Gastrocnemius medialis (tissue), 4 donors: ENCODE data around the gene LRRC8D. TPM values are rescaled to one million over a fixed set of nuclear protein-coding genes. Genes with fewer than 3 reads are reported as not detected.

ENCODE experiments used
- ATAC-seq, 2 donors: fragments of 150-250 bp; one replicate each; pipeline ENCODE4 v1.9.1; 2016
- DNase-seq, 2 donors: peaks; one replicate each; pipeline ENCODE4 v3.0.0-alpha.2; 2019
- H3K27ac ChIP-seq, 4 donors: fragments of 200-600 bp; sonication (generic); 1 replicate in 1 of 4; 2 replicates in 3 of 4; pipeline ENCODE4 v1.5.1; 2016 to 2018; ENCODE audit warnings: mild to moderate bottlenecking in 2 of 4, moderate library complexity in 1 of 4
- H3K27me3 ChIP-seq, 3 donors: fragments of 200-600 bp; sonication (generic) in 2 of 3; 1 replicate in 1 of 3; 2 replicates in 2 of 3; pipeline versions ENCODE4 v1.5.1 to v1.6.0; 2016 to 2019; ENCODE audit warnings: mild to moderate bottlenecking in 1 of 3, moderate library complexity in 1 of 3
- H3K36me3 ChIP-seq, 2 donors: fragments of 200-600 bp; sonication (generic) in 1 of 2; one replicate each; pipeline ENCODE4 v1.5.1; 2017 to 2018
- H3K4me1 ChIP-seq, 2 donors: fragments of 200-600 bp; sonication (generic) in 1 of 2; one replicate each; pipeline ENCODE4 v1.5.1; 2016 to 2017; ENCODE audit warnings: mild to moderate bottlenecking in 2 of 2
- H3K4me3 ChIP-seq, 4 donors: fragments of 200-600 bp; sonication (generic) in 3 of 4; 1 replicate in 1 of 4; 2 replicates in 3 of 4; pipeline ENCODE4 v1.5.1; 2016 to 2019; ENCODE audit warnings: mild to moderate bottlenecking in 2 of 4
- H3K9me3 ChIP-seq, 3 donors: fragments of 200-600 bp; sonication (generic) in 2 of 3; 1 replicate in 1 of 3; 2 replicates in 2 of 3; pipeline ENCODE4 v1.5.1; 2016 to 2019
- POLR2A ChIP-seq, 2 donors: fragments of 450-650 bp; IDR thresholded peaks; one replicate each; pipeline ENCODE4 v1.6.1; 2017; ENCODE audit warnings: antibody characterized with exemption in 2 of 2, mild to moderate bottlenecking in 2 of 2, moderate library complexity in 2 of 2
- in situ Hi-C, 4 donors: fragments of 200-750 bp; cut with MboI; loops; one replicate each; pipeline versions ENCODE4 v1.15.0 to v1.8.0; 2017; ENCODE audit warnings: low sequenced_read_pairs in 4 of 4
- intact Hi-C: fragments of 100-400 bp; cut with DNase I; formaldehyde crosslinking; loops from one replicate; pipeline ENCODE4 v1.15.1; 2023; ENCODE audit warnings: low total_unique reads
- total RNA-seq, 4 donors: library from RNA; depleted of rRNA; stranded (reverse); fragments of >200 nt; gene quantifications; one replicate each; pipeline versions ENCODE4 v1.1.0 to v1.2.3, GENCODE V29; 2016
- TF ChIP-seq, protein P1 (sequence below), 5 experiments: fragments of 450-650 bp in 3 of 5; fragments of 200-600 bp in 2 of 5; sonication (generic) in 2 of 5; IDR thresholded peaks in 4 of 5; conservative IDR thresholded peaks in 1 of 5; 1 replicate in 4 of 5; 2 replicates in 1 of 5; pipeline ENCODE4 v1.5.1; 2016 to 2019; ENCODE audit warnings: antibody characterized with exemption in 5 of 5, mild to moderate bottlenecking in 3 of 5, moderate library complexity in 3 of 5

Gene LRRC8D
- total RNA-seq, 4 donors from 2014 or later, result 3.0 to 15.0 (median 9.2) TPM

DNA sequence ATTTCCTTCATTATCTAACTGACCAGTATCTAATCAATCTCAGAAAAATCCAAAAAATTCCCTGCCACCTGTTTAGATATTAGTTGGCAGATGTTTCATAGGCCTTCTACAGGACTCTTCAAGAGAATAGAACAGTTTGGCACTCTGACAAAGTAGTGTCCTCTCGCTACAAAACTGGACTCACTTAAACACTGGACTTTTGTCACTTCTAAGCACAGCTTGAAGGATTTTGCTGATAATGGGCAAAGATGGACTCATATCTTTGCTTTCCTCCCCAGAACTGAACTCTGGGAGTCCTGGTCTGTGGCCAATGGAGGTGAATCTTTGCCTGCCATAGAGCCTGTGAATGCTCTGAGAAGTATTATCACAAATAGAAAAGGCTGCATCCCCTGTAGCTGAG, 115.9 kb downstream of the LRRC8D start:
- H3K9me3 ChIP-seq, result no peaks in the 10 kb centered on the region
- ATAC-seq (no peak), DNase-seq (no peak)
- in situ Hi-C loops, result no loop called here
- peaks cover 0 to 22% of the 10 kb centered on the region in 2 donors for H3K36me3 ChIP-seq
- H3K27me3 ChIP-seq, result no peaks in the 10 kb centered on the region
- intact Hi-C loops, result no loop called here
- peaks cover 9 to 16% of the 10 kb centered on the region in 2 donors for H3K4me1 ChIP-seq
- no peak for TF ChIP-seq POLR2A (IDR thresholded peaks at IDR 0.05)
- TF ChIP-seq, protein P1, sequence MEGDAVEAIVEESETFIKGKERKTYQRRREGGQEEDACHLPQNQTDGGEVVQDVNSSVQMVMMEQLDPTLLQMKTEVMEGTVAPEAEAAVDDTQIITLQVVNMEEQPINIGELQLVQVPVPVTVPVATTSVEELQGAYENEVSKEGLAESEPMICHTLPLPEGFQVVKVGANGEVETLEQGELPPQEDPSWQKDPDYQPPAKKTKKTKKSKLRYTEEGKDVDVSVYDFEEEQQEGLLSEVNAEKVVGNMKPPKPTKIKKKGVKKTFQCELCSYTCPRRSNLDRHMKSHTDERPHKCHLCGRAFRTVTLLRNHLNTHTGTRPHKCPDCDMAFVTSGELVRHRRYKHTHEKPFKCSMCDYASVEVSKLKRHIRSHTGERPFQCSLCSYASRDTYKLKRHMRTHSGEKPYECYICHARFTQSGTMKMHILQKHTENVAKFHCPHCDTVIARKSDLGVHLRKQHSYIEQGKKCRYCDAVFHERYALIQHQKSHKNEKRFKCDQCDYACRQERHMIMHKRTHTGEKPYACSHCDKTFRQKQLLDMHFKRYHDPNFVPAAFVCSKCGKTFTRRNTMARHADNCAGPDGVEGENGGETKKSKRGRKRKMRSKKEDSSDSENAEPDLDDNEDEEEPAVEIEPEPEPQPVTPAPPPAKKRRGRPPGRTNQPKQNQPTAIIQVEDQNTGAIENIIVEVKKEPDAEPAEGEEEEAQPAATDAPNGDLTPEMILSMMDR (IDR thresholded peaks at IDR 0.05 in 4 of 5, conservative IDR thresholded peaks at IDR 0.05 in 1 of 5), result no peak
- no peak overlapping the region for H3K27ac ChIP-seq
- H3K4me3 ChIP-seq, result no peak overlapping the region

DNA sequence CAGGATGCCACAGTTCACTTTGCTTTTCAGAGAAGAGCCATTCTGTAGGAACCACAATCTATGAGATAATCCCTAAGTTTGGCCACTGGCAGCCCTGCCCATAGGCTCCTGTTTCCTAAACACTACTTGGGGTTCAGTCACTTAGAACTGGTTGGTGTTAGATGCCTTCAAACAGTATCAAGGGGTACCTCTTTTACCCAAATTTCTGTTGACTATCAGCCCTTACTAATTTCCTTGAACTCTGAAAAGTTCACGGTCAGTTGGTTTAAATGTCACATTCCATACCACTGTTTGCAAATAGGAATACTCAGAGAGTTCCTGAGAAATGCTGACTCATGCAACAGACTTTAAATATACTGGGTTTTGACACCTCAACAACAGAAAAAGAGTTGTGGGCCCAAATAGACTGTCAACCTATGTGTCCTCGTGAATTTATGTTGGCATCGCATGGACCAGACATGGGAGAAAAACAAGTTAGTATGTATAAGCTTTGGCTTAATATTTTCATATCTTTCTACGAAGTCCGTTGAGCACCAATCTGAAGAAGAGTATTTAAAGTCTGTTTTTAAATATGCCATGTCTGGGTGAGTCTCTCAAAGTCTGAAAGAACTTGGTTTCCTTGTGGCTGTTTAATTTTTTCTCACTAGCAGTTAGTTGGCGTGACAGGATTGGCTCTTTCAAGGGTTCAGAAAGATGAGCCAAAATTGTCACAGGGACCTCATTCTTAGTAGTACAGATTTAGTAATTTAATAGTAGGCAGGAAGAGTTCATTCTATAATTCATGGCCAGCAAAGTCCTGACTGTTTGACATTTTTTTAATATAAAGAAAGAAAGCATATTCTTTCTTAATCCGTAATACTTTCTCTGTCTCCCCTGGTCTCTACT, 117.6 kb downstream of the LRRC8D start:
- DNase-seq (no peak), ATAC-seq (no peak)
- no peak for TF ChIP-seq POLR2A (IDR thresholded peaks at IDR 0.05)
- TF ChIP-seq, protein P1 (IDR thresholded peaks at IDR 0.05 in 4 of 5, conservative IDR thresholded peaks at IDR 0.05 in 1 of 5), result no peak
- Histone ChIP-seq H3K9me3 (no peaks in the 10 kb centered on the region), H3K27ac (no peak overlapping the region), H3K4me3 (no peak overlapping the region), H3K36me3 (peaks cover 0 to 16% of the 10 kb centered on the region in 2 donors), H3K27me3 (no peaks in the 10 kb centered on the region), H3K4me1 (peaks cover 9 to 16% of the 10 kb centered on the region in 2 donors)
- intact Hi-C loops, result no loop called here
- in situ Hi-C loops, result no loop called here

DNA sequence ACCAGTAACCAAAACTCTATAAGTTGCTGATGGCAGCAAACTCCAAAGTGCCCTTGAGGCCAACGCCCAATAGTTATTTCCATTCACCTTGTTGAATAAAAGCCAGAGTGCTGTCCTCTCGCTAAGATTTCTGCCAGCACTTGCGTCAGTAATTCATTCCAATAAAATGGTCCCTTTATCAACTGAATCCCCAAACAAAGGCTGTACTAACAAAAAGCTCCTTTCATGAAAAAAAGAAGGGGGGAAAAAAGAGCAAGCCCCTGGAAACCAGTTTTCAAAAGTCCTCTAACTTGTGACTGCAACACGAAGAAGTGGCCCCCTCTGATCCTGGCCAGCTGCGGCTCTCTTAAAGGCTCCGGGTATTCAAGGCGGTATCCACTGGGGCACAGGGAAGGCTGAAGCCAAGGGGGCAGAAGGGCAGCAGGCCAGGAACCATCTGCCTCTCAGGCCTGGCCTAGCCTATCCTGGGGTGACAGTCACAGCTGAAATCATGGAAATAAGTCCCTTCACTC, 118.3 kb downstream of the LRRC8D start:
- TF ChIP-seq, protein P1 (IDR thresholded peaks at IDR 0.05 in 4 of 5, conservative IDR thresholded peaks at IDR 0.05 in 1 of 5), result no peak
- no peak for TF ChIP-seq POLR2A (IDR thresholded peaks at IDR 0.05)
- Histone ChIP-seq H3K27me3 (no peaks in the 10 kb centered on the region), H3K4me1 (peaks cover 9 to 16% of the 10 kb centered on the region in 2 donors), H3K9me3 (no peaks in the 10 kb centered on the region), H3K4me3 (no peak overlapping the region), H3K27ac (no peak overlapping the region), H3K36me3 (peaks cover 0 to 9% of the 10 kb centered on the region in 2 donors)
- DNase-seq (no peak), ATAC-seq (no peak)
- in situ Hi-C loops (no loop called here), intact Hi-C loops (no loop called here)

DNA sequence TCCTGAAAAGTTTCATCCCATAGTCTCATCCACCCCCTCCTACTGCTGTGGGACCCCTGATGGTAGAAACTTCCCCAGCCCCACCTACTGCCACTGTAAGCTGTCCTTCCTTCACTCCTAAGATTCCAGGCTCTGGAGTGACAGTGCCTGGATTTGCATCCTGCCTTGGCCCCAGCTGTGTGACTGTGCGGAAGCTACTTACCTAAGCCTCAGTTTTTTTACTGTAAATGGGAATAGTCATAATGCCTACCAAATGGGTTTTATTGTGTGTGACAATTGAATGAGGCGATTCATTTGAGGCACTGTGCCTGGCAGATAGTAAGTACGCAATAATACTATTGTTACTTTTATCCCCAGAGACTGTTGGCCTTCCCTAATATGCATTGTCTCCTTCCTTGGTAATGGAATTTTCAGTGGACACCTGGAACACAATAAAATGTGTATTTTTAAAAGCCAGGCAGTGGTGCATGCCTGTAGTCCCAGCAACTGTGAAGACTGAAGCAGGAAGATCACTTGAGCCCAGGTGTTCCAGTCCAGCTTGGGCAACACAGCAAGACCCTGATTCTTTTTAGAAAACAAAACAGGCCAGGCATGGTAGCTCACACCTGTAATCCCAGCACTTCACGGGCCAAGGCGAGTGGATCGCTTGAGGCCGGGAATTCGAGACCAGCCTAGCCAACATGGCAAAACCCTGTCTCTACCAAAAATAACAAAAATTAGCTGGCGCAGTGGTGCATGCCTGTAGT, 119.0 kb downstream of the LRRC8D start:
- TF ChIP-seq, protein P1 (IDR thresholded peaks at IDR 0.05 in 4 of 5, conservative IDR thresholded peaks at IDR 0.05 in 1 of 5), result no peak
- TF ChIP-seq POLR2A (IDR thresholded peaks at IDR 0.05), result no peak
- intact Hi-C loops, result no loop called here
- in situ Hi-C loops, result no loop called here

More for the DNA sequence above, 119.0 kb downstream of the LRRC8D start:
- peaks cover 9 to 16% of the 10 kb centered on the region in 2 donors for H3K4me1 ChIP-seq
- H3K4me3 ChIP-seq, result no peak overlapping the region
- ATAC-seq (no peak), DNase-seq (no peak)
- H3K27ac ChIP-seq, result no peak overlapping the region
- H3K27me3 ChIP-seq, result no peaks in the 10 kb centered on the region
- H3K9me3 ChIP-seq, result no peaks in the 10 kb centered on the region
- H3K36me3 ChIP-seq, result peaks cover 0 to 1% of the 10 kb centered on the region in 2 donors
